ENCODE data around the gene CDHR5.

DNA sequence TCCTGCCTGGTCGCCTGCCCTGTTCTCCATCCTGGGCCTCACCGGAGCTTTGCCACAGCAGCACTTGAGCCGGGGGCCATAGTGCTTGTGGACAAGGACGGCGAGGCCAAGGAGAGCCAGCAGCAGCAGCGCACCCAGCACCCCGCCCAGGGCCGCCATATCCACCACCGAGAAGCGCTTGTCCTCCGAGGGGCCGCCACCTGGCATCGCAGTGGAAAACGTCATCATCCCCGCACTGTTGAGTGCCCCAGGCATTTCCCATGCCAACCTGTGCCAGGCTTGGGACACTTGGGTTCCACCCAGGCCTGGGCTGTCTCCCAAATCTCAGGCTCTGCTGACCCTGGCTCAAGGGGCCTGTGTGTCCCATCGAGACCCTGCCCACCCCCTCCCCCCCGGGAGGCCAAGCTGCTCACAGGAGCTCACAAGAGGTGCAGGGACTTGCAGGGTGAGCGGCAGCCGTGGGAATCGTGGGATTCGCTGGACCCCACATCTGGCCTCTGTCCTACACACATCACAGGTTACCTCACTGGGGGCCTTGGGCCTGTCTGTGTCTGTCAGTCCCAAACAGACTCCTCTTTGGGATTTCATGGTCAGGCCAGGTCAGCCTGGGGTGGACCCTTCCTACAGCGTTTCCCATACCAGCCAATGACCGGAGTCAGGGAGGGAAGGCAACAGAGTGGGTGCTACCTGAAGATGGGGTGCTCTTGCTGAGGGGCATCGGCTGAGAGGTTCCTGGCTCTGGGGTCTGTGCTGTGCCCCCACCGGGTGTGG, 6.7 kb downstream of the CDHR5 start:
- TF ChIP-seq, protein P1, sequence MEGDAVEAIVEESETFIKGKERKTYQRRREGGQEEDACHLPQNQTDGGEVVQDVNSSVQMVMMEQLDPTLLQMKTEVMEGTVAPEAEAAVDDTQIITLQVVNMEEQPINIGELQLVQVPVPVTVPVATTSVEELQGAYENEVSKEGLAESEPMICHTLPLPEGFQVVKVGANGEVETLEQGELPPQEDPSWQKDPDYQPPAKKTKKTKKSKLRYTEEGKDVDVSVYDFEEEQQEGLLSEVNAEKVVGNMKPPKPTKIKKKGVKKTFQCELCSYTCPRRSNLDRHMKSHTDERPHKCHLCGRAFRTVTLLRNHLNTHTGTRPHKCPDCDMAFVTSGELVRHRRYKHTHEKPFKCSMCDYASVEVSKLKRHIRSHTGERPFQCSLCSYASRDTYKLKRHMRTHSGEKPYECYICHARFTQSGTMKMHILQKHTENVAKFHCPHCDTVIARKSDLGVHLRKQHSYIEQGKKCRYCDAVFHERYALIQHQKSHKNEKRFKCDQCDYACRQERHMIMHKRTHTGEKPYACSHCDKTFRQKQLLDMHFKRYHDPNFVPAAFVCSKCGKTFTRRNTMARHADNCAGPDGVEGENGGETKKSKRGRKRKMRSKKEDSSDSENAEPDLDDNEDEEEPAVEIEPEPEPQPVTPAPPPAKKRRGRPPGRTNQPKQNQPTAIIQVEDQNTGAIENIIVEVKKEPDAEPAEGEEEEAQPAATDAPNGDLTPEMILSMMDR (IDR thresholded peaks at IDR 0.05): no peak
- TF ChIP-seq POLR2A (IDR thresholded peaks at IDR 0.05): no peak
- TF ChIP-seq POLR2AphosphoS5 (IDR thresholded peaks at IDR 0.05): no peak

Data from breast epithelium (tissue), 3 donors.